PFSK-1 (cell line): Measurements from ENCODE around the gene SFI1.

ENCODE experiments used
- POLR2AphosphoS5 ChIP-seq: IDR thresholded peaks from 2 replicates; pipeline ENCODE4 v1.6.1; 2012; ENCODE audit warnings: low read depth, mild to moderate bottlenecking, control low read depth, low read length, moderate library complexity
- REST ChIP-seq, 2 experiments: IDR thresholded peaks; 2 replicates each; pipeline versions ENCODE4 v1.6.1 to v1.8.0; 2011 to 2012; ENCODE audit warnings: low read depth in 2 of 2, low read length in 2 of 2, control low read depth in 1 of 2, inconsistent platforms in 1 of 2, mild to moderate bottlenecking in 1 of 2, moderate library complexity in 1 of 2; ENCODE audit not compliant: insufficient read depth in 1 of 2
- TAF1 ChIP-seq: IDR thresholded peaks from 2 replicates; pipeline ENCODE4 v1.6.1; 2012; ENCODE audit warnings: low read length, control low read depth, borderline replicate concordance; ENCODE audit not compliant: insufficient read depth

- TF ChIP-seq TAF1 (no peak), POLR2AphosphoS5 (no peak), REST (IDR thresholded peaks at IDR 0.05; ENCODE audit: insufficient read depth in 1 of 2, low read depth in 2 of 2, low read length in 2 of 2) (no peak)
Measured at GRCh38 chr22:31610611-31611010, 114.3 kb downstream of the SFI1 start.
